ENCODE results near the gene PDIK1L.
A peak's percentile ranks its signal among the peaks of the same experiment; 100 is the strongest.

PDIK1L gene

GRCh38 chr1:26168410-26169197 is 57.0 kb downstream of the PDIK1L start, which contains the start of gene C1orf232 (continued):
- 0 out of 2 replicates have a peak, but pooled peaks have one; percentile 29 for TF ChIP-seq CTCF (tag by site-specific recombination; IDR thresholded peaks at IDR 0.05)
- peak; percentile 35 for TF ChIP-seq ZBTB8A (tag by site-specific recombination; IDR thresholded peaks at IDR 0.05)
- TF ChIP-seq, protein P1, sequence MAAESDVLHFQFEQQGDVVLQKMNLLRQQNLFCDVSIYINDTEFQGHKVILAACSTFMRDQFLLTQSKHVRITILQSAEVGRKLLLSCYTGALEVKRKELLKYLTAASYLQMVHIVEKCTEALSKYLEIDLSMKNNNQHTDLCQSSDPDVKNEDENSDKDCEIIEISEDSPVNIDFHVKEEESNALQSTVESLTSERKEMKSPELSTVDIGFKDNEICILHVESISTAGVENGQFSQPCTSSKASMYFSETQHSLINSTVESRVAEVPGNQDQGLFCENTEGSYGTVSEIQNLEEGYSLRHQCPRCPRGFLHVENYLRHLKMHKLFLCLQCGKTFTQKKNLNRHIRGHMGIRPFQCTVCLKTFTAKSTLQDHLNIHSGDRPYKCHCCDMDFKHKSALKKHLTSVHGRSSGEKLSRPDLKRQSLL (tag by site-specific recombination; IDR thresholded peaks at IDR 0.05) = 0 out of 2 replicates have a peak, but pooled peaks have one; percentile 44
- TF ChIP-seq, protein P2, sequence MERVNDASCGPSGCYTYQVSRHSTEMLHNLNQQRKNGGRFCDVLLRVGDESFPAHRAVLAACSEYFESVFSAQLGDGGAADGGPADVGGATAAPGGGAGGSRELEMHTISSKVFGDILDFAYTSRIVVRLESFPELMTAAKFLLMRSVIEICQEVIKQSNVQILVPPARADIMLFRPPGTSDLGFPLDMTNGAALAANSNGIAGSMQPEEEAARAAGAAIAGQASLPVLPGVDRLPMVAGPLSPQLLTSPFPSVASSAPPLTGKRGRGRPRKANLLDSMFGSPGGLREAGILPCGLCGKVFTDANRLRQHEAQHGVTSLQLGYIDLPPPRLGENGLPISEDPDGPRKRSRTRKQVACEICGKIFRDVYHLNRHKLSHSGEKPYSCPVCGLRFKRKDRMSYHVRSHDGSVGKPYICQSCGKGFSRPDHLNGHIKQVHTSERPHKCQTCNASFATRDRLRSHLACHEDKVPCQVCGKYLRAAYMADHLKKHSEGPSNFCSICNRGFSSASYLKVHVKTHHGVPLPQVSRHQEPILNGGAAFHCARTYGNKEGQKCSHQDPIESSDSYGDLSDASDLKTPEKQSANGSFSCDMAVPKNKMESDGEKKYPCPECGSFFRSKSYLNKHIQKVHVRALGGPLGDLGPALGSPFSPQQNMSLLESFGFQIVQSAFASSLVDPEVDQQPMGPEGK (tag by site-specific recombination; IDR thresholded peaks at IDR 0.05) = peak; percentile 46
- TF ChIP-seq ZIC2 (tag by site-specific recombination; IDR thresholded peaks at IDR 0.05) = peak; percentile 63
- peak; percentile 97 for TF ChIP-seq PRDM10 (tag by site-specific recombination; IDR thresholded peaks at IDR 0.05)
- peak; percentile 43; the same call in 1 of the 2 replicates for TF ChIP-seq ZNF660 (tag by site-specific recombination; IDR thresholded peaks at IDR 0.05)
- TF ChIP-seq ZBTB48 (tag by site-specific recombination; IDR thresholded peaks at IDR 0.05) = no peak
- TF ChIP-seq, protein P3, sequence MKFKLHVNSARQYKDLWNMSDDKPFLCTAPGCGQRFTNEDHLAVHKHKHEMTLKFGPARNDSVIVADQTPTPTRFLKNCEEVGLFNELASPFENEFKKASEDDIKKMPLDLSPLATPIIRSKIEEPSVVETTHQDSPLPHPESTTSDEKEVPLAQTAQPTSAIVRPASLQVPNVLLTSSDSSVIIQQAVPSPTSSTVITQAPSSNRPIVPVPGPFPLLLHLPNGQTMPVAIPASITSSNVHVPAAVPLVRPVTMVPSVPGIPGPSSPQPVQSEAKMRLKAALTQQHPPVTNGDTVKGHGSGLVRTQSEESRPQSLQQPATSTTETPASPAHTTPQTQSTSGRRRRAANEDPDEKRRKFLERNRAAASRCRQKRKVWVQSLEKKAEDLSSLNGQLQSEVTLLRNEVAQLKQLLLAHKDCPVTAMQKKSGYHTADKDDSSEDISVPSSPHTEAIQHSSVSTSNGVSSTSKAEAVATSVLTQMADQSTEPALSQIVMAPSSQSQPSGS (tag by site-specific recombination; IDR thresholded peaks at IDR 0.05; ENCODE audit: low read depth) = no peak

- TF ChIP-seq, protein P1 (tag by site-specific recombination; IDR thresholded peaks at IDR 0.05) = no peak
- TF ChIP-seq ZSCAN4 (tag by site-specific recombination; IDR thresholded peaks at IDR 0.05) (no peak), ZNF600 (tag by site-specific recombination; IDR thresholded peaks at IDR 0.05) (no peak)
- TF ChIP-seq, protein P4, sequence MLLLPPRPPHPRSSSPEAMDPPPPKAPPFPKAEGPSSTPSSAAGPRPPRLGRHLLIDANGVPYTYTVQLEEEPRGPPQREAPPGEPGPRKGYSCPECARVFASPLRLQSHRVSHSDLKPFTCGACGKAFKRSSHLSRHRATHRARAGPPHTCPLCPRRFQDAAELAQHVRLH (tag by site-specific recombination; IDR thresholded peaks at IDR 0.05) = no peak
- Histone ChIP-seq H3K4me1 (ENCODE audit: control insufficient read depth, insufficient read depth, low read length) (peaks cover 7% of the 10 kb centered on the region; the same call in 1 of the 2 replicates), H3K4me3 (ENCODE audit: low read depth, low read length) (no peak overlapping the region), H3K36me3 (ENCODE audit: control insufficient read depth in 2 of 2, insufficient read depth in 1 of 2, low read length in 2 of 2) (peaks cover 0 to 10% of the 10 kb centered on the region in 2 experiments; a peak in 1 of 3 replicates), H3K27ac (ENCODE audit: extremely low read depth, low read depth, low read length) (no peak overlapping the region), H3K9me3 (ENCODE audit: control insufficient read depth, insufficient read depth, low read depth, low read length) (no peaks in the 10 kb centered on the region)
- ChIA-PET CTCF (interaction anchor here (0.5 to 2.0 kb wide), 22 partner anchors 8 to 1247 kb away, joined by 3 to 16 read pairs (median 4); partner anchors contain the start of gene CEP85), POLR2A (interaction anchor here (0.6 to 2.9 kb wide), 6 partner anchors 8 to 65 kb away, joined by 3 to 23 read pairs (median 4); partner anchors contain the start of gene CEP85)
Measured at GRCh38 chr1:26169198-26169554, 57.6 kb downstream of the PDIK1L start.

All from HEK293 (cell line).